PC-9 (cell line): ENCODE results near the gene DDRGK1. TPM values are rescaled to one million over a fixed set of nuclear protein-coding genes. Genes with fewer than 3 reads are reported as not detected.

Source experiments
- BruUV-seq: library from RNA; stranded (reverse); fragments of 400-500 nt; replicated peaks from 2 replicates; lab custom pipeline; 2021; lab: Mats Ljungman, UMichigan
- CTCF ChIA-PET: fragments of 300-600 bp; sonication (Branson Sonifier 250); formaldehyde crosslinking; loops from one replicate; lab custom pipeline; 2022; ENCODE audit warnings: antibody characterized with exemption; lab: Charles Lee
- POLR2A ChIA-PET: fragments of 300-600 bp; sonication (Branson Sonifier 250); formaldehyde crosslinking; loops from one replicate; lab custom pipeline; 2022; ENCODE audit warnings: antibody characterized with exemption; ENCODE audit not compliant: unreplicated experiment; lab: Charles Lee
- DNase-seq, 2 experiments: peaks; one replicate each; pipeline versions ENCODE4 v3.0.0 to v3.0.0-alpha.2; 2015 to 2022; ENCODE audit warnings: mixed read lengths in 1 of 2
- H2AFZ ChIP-seq: fragments of 200-600 bp; sonication (generic); 2 replicates; pipeline ENCODE4 v1.8.1; 2017; ENCODE audit warnings: antibody characterized with exemption
- H3F3A ChIP-seq: fragments of 200-600 bp; sonication (generic); 2 replicates; pipeline ENCODE4 v1.8.1; 2017; ENCODE audit warnings: antibody characterized with exemption, mild to moderate bottlenecking, low read depth; ENCODE audit not compliant: insufficient read depth
- H3K27ac ChIP-seq: fragments of 200-600 bp; sonication (generic); 2 replicates; pipeline ENCODE4 v1.6.1; 2016; ENCODE audit warnings: mixed run types
- H3K27me3 ChIP-seq: fragments of 200-600 bp; sonication (generic); 2 replicates; pipeline ENCODE4 v1.6.1; 2016; ENCODE audit warnings: low read depth, mixed run types; ENCODE audit not compliant: insufficient read depth
- H3K36me3 ChIP-seq: fragments of 200-600 bp; sonication (generic); 2 replicates; pipeline ENCODE4 v1.6.1; 2016; ENCODE audit warnings: low read depth, mixed run types
- H3K4me1 ChIP-seq: fragments of 200-600 bp; sonication (generic); replicated peaks from 2 replicates; pipeline ENCODE4 v1.6.1; 2016; ENCODE audit warnings: mixed run types; ENCODE audit not compliant: insufficient read depth
- H3K4me2 ChIP-seq: fragments of 200-600 bp; sonication (generic); 2 replicates; pipeline ENCODE4 v1.6.1; 2017; ENCODE audit warnings: mixed run types
- H3K4me3 ChIP-seq: fragments of 200-600 bp; sonication (generic); 2 replicates; pipeline ENCODE4 v1.6.1; 2016; ENCODE audit warnings: mixed run types
- H3K79me2 ChIP-seq: fragments of 200-600 bp; sonication (generic); 2 replicates; pipeline ENCODE4 v1.6.1; 2017; ENCODE audit warnings: low read depth, mixed run types
- H3K9me2 ChIP-seq: fragments of 200-600 bp; sonication (generic); 2 replicates; pipeline ENCODE4 v1.8.1; 2017; ENCODE audit warnings: mild to moderate bottlenecking; ENCODE audit not compliant: insufficient read depth
- H3K9me3 ChIP-seq: fragments of 200-600 bp; sonication (generic); 2 replicates; pipeline ENCODE4 v1.8.1; 2016; ENCODE audit warnings: low read depth; ENCODE audit not compliant: insufficient read depth
- H4K20me1 ChIP-seq: fragments of 200-600 bp; sonication (generic); 2 replicates; pipeline ENCODE4 v1.8.1; 2017; ENCODE audit not compliant: insufficient read depth
- CTCF ChIP-seq: fragments of 200-600 bp; sonication (generic); conservative IDR thresholded peaks from 2 replicates; pipeline ENCODE4 v1.6.1; 2017; ENCODE audit warnings: mixed run types, antibody characterized with exemption, mild to moderate bottlenecking, moderate library complexity
- EZH2 ChIP-seq: fragments of 200-600 bp; sonication (generic); IDR thresholded peaks from 2 replicates; pipeline ENCODE4 v1.8.0; 2017; ENCODE audit warnings: antibody characterized with exemption, low read depth
- intact Hi-C: fragments of 100-400 bp; cut with micrococcal nuclease; formaldehyde crosslinking; loops from one replicate; pipeline ENCODE4 v1.10.0; 2022; ENCODE audit not compliant: unreplicated experiment
- total RNA-seq: library from RNA; stranded (reverse); gene quantifications from 2 replicates; pipeline ENCODE4 v1.2.3, GENCODE V29; 2021

The DDRGK1 gene
- total RNA-seq, 1 experiment from 2014 or later: 70.4 TPM

DNA sequence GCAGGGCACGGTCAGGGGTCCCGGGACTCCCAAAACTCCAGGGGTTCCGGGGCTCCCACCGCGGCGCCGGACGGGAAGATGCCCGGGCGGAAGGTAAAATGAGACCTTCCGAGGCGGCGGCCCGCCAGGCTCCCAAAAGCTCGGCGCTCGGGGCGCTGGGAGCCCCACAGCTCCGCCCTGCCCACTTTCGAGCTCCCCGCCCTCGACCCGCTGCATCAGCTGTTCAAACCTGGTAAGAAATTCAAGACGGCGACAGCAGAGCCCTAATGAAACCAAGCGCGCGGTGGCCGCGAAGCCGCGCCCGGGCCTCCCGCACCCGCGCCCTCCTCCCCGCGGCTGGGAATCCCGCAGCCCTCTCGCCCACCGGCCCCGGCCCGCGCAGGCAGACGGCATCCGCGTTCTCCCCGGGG is 34.1 kb upstream of the DDRGK1 start:
- intact Hi-C loops: no loop called here
- Histone ChIP-seq H3K27me3 (no peaks in the 10 kb centered on the region), H3K36me3 (no peaks in the 10 kb centered on the region), H3K9me2 (no peaks in the 10 kb centered on the region), H3K4me1 (peaks cover 34% of the 10 kb centered on the region), H3K9me3 (no peaks in the 10 kb centered on the region), H3K79me2 (no peaks in the 10 kb centered on the region), H3F3A (peaks cover 21% of the 10 kb centered on the region; the same call in 1 of the 2 replicates), H3K27ac (no peak overlapping the region), H3K4me3 (peak overlapping the region; percentile 78), H2AFZ (peak overlapping the region; percentile 99), H3K4me2 (peak overlapping the region; percentile 89), H4K20me1 (no peaks in the 10 kb centered on the region)
- ChIA-PET CTCF (interaction anchor here (0.5 to 1.0 kb wide), 2 partner anchors 11 to 17 kb away, joined by 4 to 5 read pairs; no protein-coding TSS in a partner anchor), POLR2A (interaction anchor here (0.6 to 0.8 kb wide), 3 partner anchors 11 to 1309 kb away, joined by 3 to 5 read pairs (median 4); no protein-coding TSS in a partner anchor)
- no TSS peak for BruUV-seq
- peak in 1 of 2 experiments; percentile 72 for DNase-seq
- TF ChIP-seq CTCF (no peak), EZH2 (no peak)

GRCh38 chr20:3237958-3238615 is 33.6 kb upstream of the DDRGK1 start:
- POLR2A ChIA-PET: interaction anchor here (0.6 to 0.8 kb wide), 3 partner anchors 10 to 1310 kb away, joined by 3 to 5 read pairs (median 4); no protein-coding TSS in a partner anchor
- CTCF ChIA-PET: interaction anchor here (0.5 to 1.0 kb wide), 2 partner anchors 11 to 16 kb away, joined by 4 to 5 read pairs; no protein-coding TSS in a partner anchor
- peak overlapping the region; percentile 99 for H2AFZ ChIP-seq

More at GRCh38 chr20:3237958-3238615, 33.6 kb upstream of the DDRGK1 start:
- Histone ChIP-seq H3K9me3 (no peaks in the 10 kb centered on the region), H3K4me2 (peak overlapping the region; percentile 89), H3K27ac (no peak overlapping the region), H3K9me2 (no peaks in the 10 kb centered on the region), H3K36me3 (no peaks in the 10 kb centered on the region), H4K20me1 (no peaks in the 10 kb centered on the region), H3F3A (peaks cover 21% of the 10 kb centered on the region; the same call in 1 of the 2 replicates), H3K4me1 (peaks cover 34% of the 10 kb centered on the region), H3K27me3 (no peaks in the 10 kb centered on the region), H3K4me3 (peak overlapping the region; percentile 78), H3K79me2 (no peaks in the 10 kb centered on the region)
- intact Hi-C loops: no loop called here
- TF ChIP-seq EZH2 (no peak), CTCF (no peak)
- DNase-seq: no peak
- TSS peak; percentile 63 for BruUV-seq
